Gastroesophageal sphincter (tissue), 4 donors: ENCODE results near the gene GINS2. TPM values are rescaled to one million over a fixed set of nuclear protein-coding genes. Genes with fewer than 3 reads are reported as not detected.
A peak's percentile ranks its signal among the peaks of the same experiment; 100 is the strongest.

Experiments used
- ATAC-seq: fragments of 150-250 bp; one replicate; pipeline ENCODE4 v1.9.1; 2016; ENCODE audit warnings: mild to moderate bottlenecking, moderate library complexity
- H3K27ac ChIP-seq, 4 donors: fragments of 200-600 bp; sonication (generic) in 3 of 4; 1 replicate in 3 of 4; 2 replicates in 1 of 4; pipeline ENCODE4 v1.5.1; 2016 to 2019
- H3K27me3 ChIP-seq: fragments of 200-600 bp; sonication (generic); one replicate; pipeline ENCODE4 v1.5.1; 2019
- H3K36me3 ChIP-seq, 2 donors: fragments of 200-600 bp; sonication (generic); one replicate each; pipeline ENCODE4 v1.5.1; 2019; ENCODE audit warnings: control low read depth in 1 of 2
- H3K4me1 ChIP-seq, 3 donors: fragments of 200-600 bp; sonication (generic); 1 replicate in 2 of 3; 2 replicates in 1 of 3; pipeline ENCODE4 v1.5.1; 2016 to 2019; ENCODE audit warnings: control low read depth in 2 of 3
- H3K4me3 ChIP-seq, 2 donors: fragments of 200-600 bp; sonication (generic); one replicate each; pipeline ENCODE4 v1.5.1; 2019; ENCODE audit warnings: mild to moderate bottlenecking in 1 of 2, moderate library complexity in 1 of 2
- H3K9me3 ChIP-seq, 3 donors: fragments of 200-600 bp; sonication (generic); one replicate each; pipeline ENCODE4 v1.5.1; 2017 to 2019; ENCODE audit warnings: control low read depth in 2 of 3
- EP300 ChIP-seq: sonication (generic); formaldehyde crosslinking; IDR thresholded peaks from one replicate; pipeline ENCODE4 v1.6.1; 2017; ENCODE audit warnings: antibody characterized with exemption, mild to moderate bottlenecking
- POLR2A ChIP-seq, 2 donors: fragments of 450-650 bp; IDR thresholded peaks; one replicate each; pipeline ENCODE4 v1.6.1; 2017; ENCODE audit warnings: antibody characterized with exemption in 2 of 2, mild to moderate bottlenecking in 2 of 2, moderate library complexity in 1 of 2
- POLR2AphosphoS5 ChIP-seq: sonication (generic); formaldehyde crosslinking; IDR thresholded peaks from one replicate; pipeline ENCODE4 v1.6.1; 2017; ENCODE audit warnings: antibody characterized with exemption
- WGBS, 2 donors: methylation state at CpG; one replicate each; pipeline ENCODE4 v1.1.5; 2018; ENCODE audit warnings: low coverage in 1 of 2; 5-methylcytosine and 5-hydroxymethylcytosine counted together
- total RNA-seq, 4 donors: library from RNA; depleted of rRNA; stranded (reverse); fragments of >200 nt; gene quantifications; one replicate each; pipeline ENCODE4 v1.1.0, GENCODE V29; 2016
- TF ChIP-seq, protein P1 (sequence below), 4 experiments: fragments of 200-600 bp in 2 of 4; fragments of 450-650 bp in 2 of 4; sonication (generic) in 1 of 4; IDR thresholded peaks; one replicate each; pipeline ENCODE4 v1.5.1; 2017 to 2019; ENCODE audit warnings: antibody characterized with exemption in 4 of 4, mild to moderate bottlenecking in 2 of 4, moderate library complexity in 2 of 4

Gene GINS2
- total RNA-seq, 4 donors from 2014 or later = 0.15 to 1.4 (median 0.66) TPM

DNA sequence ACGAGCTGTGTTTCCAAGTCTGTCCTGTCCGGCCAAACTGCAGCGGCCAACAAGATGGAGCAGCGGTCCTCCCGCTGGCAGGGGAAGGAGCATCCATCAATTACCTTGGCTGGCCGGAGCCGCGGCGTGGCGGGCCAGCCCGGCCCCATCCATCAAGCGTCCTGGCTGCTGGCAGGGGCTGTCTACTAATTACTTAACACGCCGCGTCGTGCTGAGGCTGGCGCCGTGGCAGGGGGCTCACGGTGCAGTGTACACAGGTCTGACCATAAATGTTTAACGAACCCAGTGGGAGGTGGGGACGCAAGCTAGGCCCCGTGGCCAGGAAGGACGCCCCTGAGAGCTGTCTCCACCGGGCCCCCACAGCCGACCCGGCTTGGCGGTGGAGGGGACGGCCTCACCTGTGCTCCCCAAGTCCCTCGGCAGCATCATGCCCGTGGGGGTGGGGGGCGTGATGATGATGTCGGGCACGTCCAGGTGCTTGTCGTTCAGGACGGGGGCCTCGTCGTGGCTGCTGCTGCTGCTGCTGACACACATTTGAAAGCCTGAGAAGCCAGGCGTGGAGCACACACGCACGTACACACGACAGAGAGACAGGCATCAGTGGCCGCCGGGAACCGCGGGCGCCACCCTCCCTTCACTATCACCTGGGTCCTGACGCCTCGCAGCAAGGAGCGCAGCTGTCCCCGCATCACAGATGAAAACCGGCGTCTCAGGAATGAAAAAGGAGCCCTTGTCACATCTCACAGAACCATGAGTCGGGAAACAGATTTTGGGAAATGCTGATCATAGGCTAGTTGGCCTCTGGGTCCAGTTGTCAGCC lies 21.2 kb upstream of the GINS2 start:
- H3K4me1 ChIP-seq = peaks cover 0 to 7% (median 0%) of the 10 kb centered on the region in 3 donors
- no peak overlapping the region for H3K4me3 ChIP-seq
- no peaks in the 10 kb centered on the region for H3K36me3 ChIP-seq
- H3K27ac ChIP-seq = no peak overlapping the region
- TF ChIP-seq, protein P1, sequence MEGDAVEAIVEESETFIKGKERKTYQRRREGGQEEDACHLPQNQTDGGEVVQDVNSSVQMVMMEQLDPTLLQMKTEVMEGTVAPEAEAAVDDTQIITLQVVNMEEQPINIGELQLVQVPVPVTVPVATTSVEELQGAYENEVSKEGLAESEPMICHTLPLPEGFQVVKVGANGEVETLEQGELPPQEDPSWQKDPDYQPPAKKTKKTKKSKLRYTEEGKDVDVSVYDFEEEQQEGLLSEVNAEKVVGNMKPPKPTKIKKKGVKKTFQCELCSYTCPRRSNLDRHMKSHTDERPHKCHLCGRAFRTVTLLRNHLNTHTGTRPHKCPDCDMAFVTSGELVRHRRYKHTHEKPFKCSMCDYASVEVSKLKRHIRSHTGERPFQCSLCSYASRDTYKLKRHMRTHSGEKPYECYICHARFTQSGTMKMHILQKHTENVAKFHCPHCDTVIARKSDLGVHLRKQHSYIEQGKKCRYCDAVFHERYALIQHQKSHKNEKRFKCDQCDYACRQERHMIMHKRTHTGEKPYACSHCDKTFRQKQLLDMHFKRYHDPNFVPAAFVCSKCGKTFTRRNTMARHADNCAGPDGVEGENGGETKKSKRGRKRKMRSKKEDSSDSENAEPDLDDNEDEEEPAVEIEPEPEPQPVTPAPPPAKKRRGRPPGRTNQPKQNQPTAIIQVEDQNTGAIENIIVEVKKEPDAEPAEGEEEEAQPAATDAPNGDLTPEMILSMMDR (IDR thresholded peaks at IDR 0.05) = no peak
- TF ChIP-seq POLR2AphosphoS5 = no peak
- peaks cover 0 to 14% (median 0%) of the 10 kb centered on the region in 3 donors for H3K9me3 ChIP-seq
- no peaks in the 10 kb centered on the region for H3K27me3 ChIP-seq
- peak; percentile 19 for ATAC-seq
- 80 to 87% methylated on average over 1 to 3 of the region's 53 CpGs for WGBS, 2 donors

DNA sequence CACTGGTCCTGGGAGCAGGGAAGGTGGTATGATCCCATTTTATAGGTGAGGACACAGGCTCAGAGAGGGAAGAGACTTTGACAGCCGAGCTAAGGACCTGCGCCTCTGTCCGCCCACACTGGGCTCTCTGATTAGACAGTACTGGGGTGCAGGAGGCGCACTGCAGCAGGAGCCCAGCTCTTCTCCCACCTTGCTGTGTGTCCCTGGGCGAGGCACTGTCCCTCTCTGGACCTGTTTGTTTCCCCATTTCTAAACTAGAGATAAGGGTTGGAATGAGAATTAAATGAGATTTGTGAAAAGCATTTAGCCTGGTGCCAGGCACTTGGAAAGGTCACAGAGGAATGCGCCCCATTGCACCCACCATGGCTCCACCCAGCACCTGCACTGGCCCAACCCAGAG lies 19.6 kb upstream of the GINS2 start:
- WGBS, 2 donors = 82% methylated on average over 2 of the region's 6 CpGs; no CpG with 5 or more reads in 1 of the 2 donors
- Histone ChIP-seq H3K27ac (no peak overlapping the region), H3K36me3 (no peaks in the 10 kb centered on the region), H3K4me1 (peaks cover 0 to 7% (median 0%) of the 10 kb centered on the region in 3 donors), H3K9me3 (peaks cover 0 to 14% (median 0%) of the 10 kb centered on the region in 3 donors), H3K4me3 (no peak overlapping the region), H3K27me3 (no peaks in the 10 kb centered on the region)
- no peak for ATAC-seq
- TF ChIP-seq POLR2AphosphoS5 (no peak), POLR2A (IDR thresholded peaks at IDR 0.05) (no peak), EP300 (no peak)
- TF ChIP-seq, protein P1 (IDR thresholded peaks at IDR 0.05) = no peak

DNA sequence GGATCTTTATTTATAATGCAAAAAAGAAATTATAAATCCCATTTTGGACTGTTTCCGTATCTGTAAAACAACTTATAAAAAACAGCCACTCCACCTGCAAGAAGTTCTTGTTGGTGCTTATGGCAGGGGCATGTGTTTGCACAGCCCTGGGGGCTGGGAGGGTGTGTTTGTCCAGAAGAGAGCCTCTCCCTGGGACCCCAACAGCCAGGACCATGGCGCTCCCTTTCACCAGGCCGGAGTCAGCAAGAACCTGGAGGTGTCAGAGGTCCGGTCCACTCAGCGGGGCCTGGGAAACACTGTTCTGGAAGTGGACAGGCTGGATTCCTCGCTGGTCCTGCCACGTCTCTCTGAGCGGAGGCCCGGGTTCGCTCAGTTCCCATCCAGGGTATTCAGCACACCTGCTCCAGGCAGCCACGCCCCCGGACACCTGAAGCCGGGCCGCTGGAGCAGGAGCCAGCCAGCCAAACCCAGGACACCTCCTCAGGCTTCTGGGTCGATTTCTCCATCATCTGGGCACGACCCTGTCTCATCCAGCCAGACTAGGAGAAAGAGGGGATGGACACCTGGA lies 18.9 kb upstream of the GINS2 start:
- ATAC-seq = no peak
- Histone ChIP-seq H3K4me1 (peaks cover 0 to 7% (median 0%) of the 10 kb centered on the region in 3 donors), H3K36me3 (no peaks in the 10 kb centered on the region), H3K4me3 (no peak overlapping the region), H3K27me3 (no peaks in the 10 kb centered on the region), H3K27ac (no peak overlapping the region), H3K9me3 (peaks cover 0 to 12% (median 0%) of the 10 kb centered on the region in 3 donors)
- TF ChIP-seq POLR2A (IDR thresholded peaks at IDR 0.05) (no peak), EP300 (no peak), POLR2AphosphoS5 (no peak)
- TF ChIP-seq, protein P1 (IDR thresholded peaks at IDR 0.05) = no peak
- WGBS, 2 donors = 83 to 88% methylated on average over 1 to 2 of the region's 16 CpGs

DNA sequence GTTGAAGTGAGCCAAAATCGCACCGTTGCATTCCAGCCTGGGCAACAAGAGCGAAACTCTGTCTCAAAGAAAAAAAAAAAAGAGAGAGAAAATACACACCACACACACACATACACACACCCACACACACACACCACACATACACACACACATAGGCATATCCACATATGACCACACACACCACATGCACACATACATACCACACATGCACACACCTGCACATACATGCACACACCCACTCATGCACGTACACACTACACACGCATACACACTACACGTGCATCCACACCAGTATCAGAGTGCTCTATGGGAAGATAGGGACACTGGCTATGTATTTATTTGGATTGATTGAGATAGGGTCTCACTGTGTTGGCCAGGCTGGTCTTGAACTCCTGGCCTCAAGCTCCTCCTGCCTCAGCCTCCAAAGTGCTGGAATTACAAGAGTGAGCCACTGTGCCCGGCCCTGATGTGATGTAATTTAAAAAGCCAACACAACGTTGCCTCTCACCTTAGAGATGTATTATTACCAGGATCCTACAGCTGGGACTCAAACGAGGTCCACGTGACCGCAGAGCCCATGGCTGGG lies 17.8 kb upstream of the GINS2 start:
- H3K27me3 ChIP-seq = no peaks in the 10 kb centered on the region
- no peak overlapping the region for H3K4me3 ChIP-seq
- peaks cover 0 to 7% (median 0%) of the 10 kb centered on the region in 3 donors for H3K4me1 ChIP-seq
- 86 to 93% methylated on average over 2 to 7 of the region's 11 CpGs for WGBS, 2 donors
- peaks cover 0 to 6% (median 0%) of the 10 kb centered on the region in 3 donors for H3K9me3 ChIP-seq
- no peak for TF ChIP-seq POLR2A (IDR thresholded peaks at IDR 0.05)
- TF ChIP-seq EP300 = no peak
- no peak for TF ChIP-seq POLR2AphosphoS5
- TF ChIP-seq, protein P1 (IDR thresholded peaks at IDR 0.05) = no peak
- no peak overlapping the region for H3K27ac ChIP-seq
- ATAC-seq = no peak
- no peaks in the 10 kb centered on the region for H3K36me3 ChIP-seq
